ENCODE measurements around the gene C2orf76. TPM values are rescaled to one million over a fixed set of nuclear protein-coding genes. Genes with fewer than 3 reads are reported as not detected.

The C2orf76 gene
- total RNA-seq, 4 donors from 2014 or later: 2.9 to 11.3 TPM; not detected in 2

GRCh38 chr2:119352357-119352756 is 14.3 kb downstream of the C2orf76 start:
- Histone ChIP-seq H3K27me3 (no peaks in the 10 kb centered on the region), H3K27ac (no peak overlapping the region), H3K4me3 (no peak overlapping the region), H3K4me1 (peaks cover 0 to 8% (median 0%) of the 10 kb centered on the region in 4 donors), H3K36me3 (no peaks in the 10 kb centered on the region), H3K9me3 (no peaks in the 10 kb centered on the region)
- intact Hi-C loops (cut with DNase I; ENCODE audit: low total_unique reads) (no loop called here), in situ Hi-C loops (cut with MboI; ENCODE audit: low pct_ligation_motif_present in 1 of 4, low pct_unique_long_range_greater_than_20kb in 1 of 4, low sequenced_read_pairs in 3 of 4) (no loop called here)
- no peak for DNase-seq
- TF ChIP-seq EP300 (IDR thresholded peaks at IDR 0.05; ENCODE audit: low read depth) (no peak), POLR2A (IDR thresholded peaks at IDR 0.05) (no peak), POLR2AphosphoS5 (IDR thresholded peaks at IDR 0.05) (no peak)

GRCh38 chr2:119350311-119350998 is 16.2 kb downstream of the C2orf76 start:
- DNase-seq: no peak
- Histone ChIP-seq H3K4me3 (no peak overlapping the region), H3K9me3 (no peaks in the 10 kb centered on the region), H3K36me3 (no peaks in the 10 kb centered on the region), H3K27me3 (no peaks in the 10 kb centered on the region), H3K4me1 (peaks cover 0 to 8% (median 0%) of the 10 kb centered on the region in 4 donors), H3K27ac (no peak overlapping the region)
- WGBS, 2 donors (ENCODE audit: low coverage in 1 of 2): 77 to 100% methylated on average over 1 to 4 of the region's 4 CpGs
- in situ Hi-C loops (cut with MboI; ENCODE audit: low pct_ligation_motif_present in 1 of 4, low pct_unique_long_range_greater_than_20kb in 1 of 4, low sequenced_read_pairs in 3 of 4): no loop called here
- TF ChIP-seq CTCF (IDR thresholded peaks at IDR 0.05) (no peak), POLR2A (IDR thresholded peaks at IDR 0.05) (no peak), EP300 (IDR thresholded peaks at IDR 0.05; ENCODE audit: low read depth) (no peak), POLR2AphosphoS5 (IDR thresholded peaks at IDR 0.05) (no peak)
- intact Hi-C loops (cut with DNase I; ENCODE audit: low total_unique reads): no loop called here

GRCh38 chr2:119349289-119349688 is 17.3 kb downstream of the C2orf76 start:
- Histone ChIP-seq H3K27me3 (no peaks in the 10 kb centered on the region), H3K4me1 (peaks cover 0 to 8% (median 0%) of the 10 kb centered on the region in 4 donors), H3K27ac (no peak overlapping the region), H3K36me3 (no peaks in the 10 kb centered on the region), H3K4me3 (no peak overlapping the region), H3K9me3 (no peaks in the 10 kb centered on the region)
- in situ Hi-C loops (cut with MboI; ENCODE audit: low pct_ligation_motif_present in 1 of 4, low pct_unique_long_range_greater_than_20kb in 1 of 4, low sequenced_read_pairs in 3 of 4) (no loop called here), intact Hi-C loops (cut with DNase I; ENCODE audit: low total_unique reads) (no loop called here)
- no peak for DNase-seq
- TF ChIP-seq POLR2A (IDR thresholded peaks at IDR 0.05): no peak
- TF ChIP-seq POLR2AphosphoS5 (IDR thresholded peaks at IDR 0.05): no peak
- no peak for TF ChIP-seq EP300 (IDR thresholded peaks at IDR 0.05; ENCODE audit: low read depth)
- no peak for TF ChIP-seq CTCF (IDR thresholded peaks at IDR 0.05)
- 90 to 94% methylated on average over 3 to 6 of the region's 6 CpGs for WGBS, 2 donors (ENCODE audit: low coverage in 1 of 2)

- Histone ChIP-seq H3K4me3 (no peak overlapping the region), H3K36me3 (no peaks in the 10 kb centered on the region), H3K4me1 (no peaks in the 10 kb centered on the region), H3K27ac (no peak overlapping the region), H3K27me3 (no peaks in the 10 kb centered on the region), H3K9me3 (no peaks in the 10 kb centered on the region)
- TF ChIP-seq CTCF (IDR thresholded peaks at IDR 0.05) (no peak), POLR2AphosphoS5 (IDR thresholded peaks at IDR 0.05) (no peak), EP300 (IDR thresholded peaks at IDR 0.05; ENCODE audit: low read depth) (no peak), POLR2A (IDR thresholded peaks at IDR 0.05) (no peak)
- no peak for DNase-seq
- 83 to 88% methylated on average over 2 of the region's 2 CpGs for WGBS, 2 donors (ENCODE audit: low coverage in 1 of 2)
- intact Hi-C loops (cut with DNase I; ENCODE audit: low total_unique reads) (no loop called here), in situ Hi-C loops (cut with MboI; ENCODE audit: low pct_ligation_motif_present in 1 of 4, low pct_unique_long_range_greater_than_20kb in 1 of 4, low sequenced_read_pairs in 3 of 4) (no loop called here)
Observed at GRCh38 chr2:119341684-119342083, 24.9 kb downstream of the C2orf76 start.

GRCh38 chr2:119339562-119339923 is 27.1 kb downstream of the C2orf76 start:
- TF ChIP-seq EP300 (IDR thresholded peaks at IDR 0.05; ENCODE audit: low read depth): no peak
- no peak for TF ChIP-seq CTCF (IDR thresholded peaks at IDR 0.05)
- TF ChIP-seq POLR2A (IDR thresholded peaks at IDR 0.05): no peak
- no peak for TF ChIP-seq POLR2AphosphoS5 (IDR thresholded peaks at IDR 0.05)
- intact Hi-C loops (cut with DNase I; ENCODE audit: low total_unique reads): no loop called here
- Histone ChIP-seq H3K27me3 (no peaks in the 10 kb centered on the region), H3K9me3 (no peaks in the 10 kb centered on the region), H3K36me3 (no peaks in the 10 kb centered on the region), H3K4me3 (no peak overlapping the region), H3K4me1 (no peaks in the 10 kb centered on the region), H3K27ac (no peak overlapping the region)
- 94 to 95% methylated on average over 7 of the region's 7 CpGs for WGBS, 2 donors (ENCODE audit: low coverage in 1 of 2)
- in situ Hi-C loops (cut with MboI; ENCODE audit: low pct_ligation_motif_present in 1 of 4, low pct_unique_long_range_greater_than_20kb in 1 of 4, low sequenced_read_pairs in 3 of 4): no loop called here
- no peak for DNase-seq
